Inflammatory macrophage treated with lipopolysaccharide for 1 hour (primary cell): ENCODE measurements around the gene ROBO1.
"Not testable (repeated sequence)": the region's sequence is repeated elsewhere in the genome, so short reads cannot be mapped to it uniquely, and the experiment has no call there.

Experiments used
- DNase-seq, 2 donors: peaks; one replicate each; pipeline ENCODE4 v3.0.0-alpha.2; 2020 to 2022

The ROBO1 gene

GRCh38 chr3:79217096-79217495, 550.7 kb downstream of the ROBO1 start:
- DNase-seq: no peak

- no peak for DNase-seq
Observed at GRCh38 chr3:79215286-79215685, 552.5 kb downstream of the ROBO1 start.

DNA sequence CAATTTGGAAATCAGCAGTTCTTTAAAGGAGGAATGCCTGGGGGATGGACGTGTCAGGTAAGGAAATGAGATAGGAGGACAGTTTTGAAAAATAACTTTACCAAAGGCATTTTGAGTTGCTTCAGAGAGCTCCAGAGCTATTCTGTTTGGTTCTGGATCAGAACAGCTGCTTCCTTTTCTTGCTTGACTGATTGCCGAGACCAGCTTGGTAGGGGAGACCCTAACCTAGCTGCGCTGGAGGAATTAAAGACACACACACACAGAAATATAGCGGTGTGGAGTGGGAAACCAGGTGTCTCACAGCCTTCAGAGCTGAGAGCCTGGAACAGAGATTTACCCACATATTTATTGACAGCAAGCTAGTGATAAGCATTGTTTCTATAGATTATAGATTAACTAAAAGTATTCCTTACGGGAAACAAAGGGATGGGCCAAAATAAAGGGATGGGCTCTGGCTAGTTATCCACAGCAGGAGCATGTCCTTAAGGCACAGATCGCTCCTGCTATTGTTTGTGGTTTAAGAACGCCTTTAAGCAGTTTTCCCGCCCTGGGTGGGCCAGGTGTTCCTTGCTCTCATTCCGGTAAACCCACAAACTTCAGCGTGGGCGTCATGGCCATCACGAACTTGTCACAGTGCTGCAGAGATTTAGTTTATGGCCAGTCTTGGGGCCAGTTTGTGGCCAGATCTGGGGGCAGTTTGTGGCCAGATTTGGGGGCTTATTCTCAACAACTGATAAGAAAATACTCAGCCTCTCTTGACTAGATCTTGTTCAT, 556.0 kb downstream of the ROBO1 start:
- no peak for DNase-seq

DNA sequence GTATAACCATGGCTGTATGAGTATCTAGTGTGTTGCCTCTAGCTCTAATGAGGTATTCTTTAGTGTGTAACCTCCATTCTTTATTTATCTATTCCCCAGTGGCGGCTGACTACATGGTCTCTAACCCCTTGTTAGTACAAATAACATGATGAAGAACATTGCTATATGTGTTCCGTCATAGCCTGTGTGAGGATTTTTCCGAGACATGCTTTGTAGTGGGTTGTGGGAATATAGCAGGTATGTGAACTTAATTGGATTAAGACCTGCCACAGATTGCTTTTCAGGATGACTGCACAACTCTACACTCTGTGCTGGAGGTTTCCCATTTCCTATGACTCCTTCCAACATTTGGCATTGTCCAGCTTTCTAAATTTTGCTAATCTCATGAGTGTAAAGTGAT, 563.4 kb downstream of the ROBO1 start:
- DNase-seq: no peak

DNA sequence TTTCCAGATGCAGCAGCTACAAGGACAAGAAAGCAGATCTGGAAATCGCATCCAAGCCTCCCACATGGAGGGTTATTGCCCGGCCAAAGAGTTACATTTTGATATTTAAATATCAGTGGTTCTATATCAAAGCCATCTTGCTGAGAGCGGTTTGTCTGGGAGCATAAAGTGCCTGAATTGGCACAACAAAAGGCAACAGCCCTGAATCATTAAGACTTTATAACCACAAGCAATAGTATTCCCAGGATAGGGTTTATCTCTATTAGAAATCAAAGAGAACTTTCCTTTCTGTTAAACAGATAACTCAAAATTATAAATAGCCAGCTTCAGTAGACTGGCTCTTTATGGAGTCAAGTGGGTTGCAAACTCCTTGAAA, 564.7 kb downstream of the ROBO1 start:
- DNase-seq: no peak

DNA sequence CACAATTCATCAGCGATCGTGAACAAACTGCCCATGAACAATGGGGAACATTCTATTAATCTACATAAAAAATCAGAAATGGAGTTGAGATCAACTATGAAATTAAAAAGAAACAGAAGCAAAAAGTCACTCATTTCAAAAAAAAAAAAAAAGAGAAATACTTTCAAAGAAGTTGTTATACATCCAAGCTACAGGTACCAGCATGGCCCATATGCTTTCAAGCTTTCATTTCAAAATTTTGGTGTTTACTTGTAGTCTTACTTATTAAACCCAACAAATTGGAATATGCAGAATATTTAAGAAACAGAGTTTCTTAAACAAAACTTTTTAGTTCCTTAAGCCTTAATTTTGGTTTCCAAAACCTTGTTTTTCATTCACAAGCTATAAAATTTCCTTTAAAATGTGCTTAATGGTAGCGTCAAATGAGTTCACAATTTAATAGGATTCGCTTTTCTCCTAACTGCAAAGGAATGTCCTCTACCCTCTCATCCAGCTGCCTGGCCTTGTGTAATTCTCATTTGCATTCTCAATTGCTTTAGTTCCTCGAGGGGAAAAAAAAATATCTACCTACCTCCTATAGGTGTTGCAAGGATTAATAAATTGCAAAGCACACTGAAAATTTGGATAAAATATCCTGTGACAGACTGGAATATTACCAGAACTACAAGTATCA, 565.2 kb downstream of the ROBO1 start:
- no peak for DNase-seq

DNA sequence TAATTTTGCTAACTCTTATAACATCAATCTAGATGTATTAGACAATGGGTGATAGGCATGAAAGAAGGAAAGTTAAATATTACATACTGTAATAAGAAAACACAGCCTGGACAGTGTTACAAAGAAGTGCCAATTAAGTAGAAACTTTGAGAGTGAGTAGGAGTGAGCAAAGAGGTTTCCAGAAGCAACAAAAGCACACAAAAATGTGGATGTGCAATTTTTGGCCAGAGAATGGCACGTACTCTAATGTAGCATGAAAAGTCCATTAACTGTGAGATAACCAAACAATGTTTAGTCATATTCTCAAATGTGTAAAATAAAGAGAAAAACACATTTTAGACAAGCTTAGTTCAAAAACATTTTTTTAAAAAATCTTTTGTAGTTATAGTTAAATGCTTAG, 567.3 kb downstream of the ROBO1 start:
- no peak for DNase-seq

DNA sequence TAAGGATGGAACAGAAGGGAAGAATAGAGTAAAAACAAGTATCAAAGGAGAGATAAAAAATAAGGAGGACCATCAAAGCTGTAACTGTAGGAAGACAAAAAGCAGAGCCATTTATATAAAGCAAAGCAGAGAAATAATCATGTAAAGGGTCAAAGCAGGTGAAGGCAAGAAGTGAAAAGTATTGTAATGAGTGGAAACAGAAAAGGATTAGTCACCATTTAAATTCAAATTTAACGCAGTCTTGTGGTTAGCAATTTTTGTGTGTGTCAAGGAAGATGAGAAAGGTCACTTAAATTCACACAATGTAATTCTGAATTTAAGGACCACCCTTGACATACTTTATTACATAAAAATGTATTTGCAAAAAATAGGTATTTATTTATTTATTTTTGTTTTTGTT, 567.8 kb downstream of the ROBO1 start:
- no peak for DNase-seq

- DNase-seq: no peak
Observed at GRCh38 chr3:79187426-79187825, 580.4 kb downstream of the ROBO1 start.

- no peak for DNase-seq
Observed at GRCh38 chr3:79184251-79184650, 583.5 kb downstream of the ROBO1 start.

GRCh38 chr3:79183496-79183895, 584.3 kb downstream of the ROBO1 start:
- no peak for DNase-seq

GRCh38 chr3:79178471-79179180, 589.2 kb downstream of the ROBO1 start:
- no peak for DNase-seq

GRCh38 chr3:79175870-79176269, 591.9 kb downstream of the ROBO1 start:
- no peak for DNase-seq

- DNase-seq: not testable (repeated sequence)
Observed at GRCh38 chr3:79173259-79173658, 594.5 kb downstream of the ROBO1 start.

GRCh38 chr3:79172241-79172640, 595.6 kb downstream of the ROBO1 start:
- no peak for DNase-seq

GRCh38 chr3:79170021-79170420, 597.8 kb downstream of the ROBO1 start:
- DNase-seq: no peak

GRCh38 chr3:79167651-79168416, 600.0 kb downstream of the ROBO1 start:
- no peak for DNase-seq

GRCh38 chr3:79162653-79163052, 605.1 kb downstream of the ROBO1 start:
- no peak for DNase-seq

GRCh38 chr3:79161941-79162340, 605.9 kb downstream of the ROBO1 start:
- DNase-seq: no peak

DNA sequence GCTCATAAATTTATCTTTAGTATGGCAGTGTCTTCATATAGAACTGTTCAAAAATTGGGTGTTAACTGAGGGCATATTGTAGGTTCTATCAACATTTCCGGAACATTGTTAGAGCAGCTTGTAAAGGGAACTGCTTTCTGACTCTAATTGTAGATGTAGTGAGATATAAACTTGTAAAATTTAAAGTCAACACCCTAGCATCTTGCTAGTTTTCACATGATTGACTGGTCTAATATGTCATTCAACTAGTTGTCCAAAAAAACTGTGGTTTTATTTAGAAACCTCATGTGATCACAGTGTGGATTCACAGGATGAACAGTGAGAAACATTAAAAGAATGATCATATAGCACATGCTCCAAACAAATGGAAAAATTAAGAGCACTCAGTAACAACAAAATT, 607.4 kb downstream of the ROBO1 start:
- DNase-seq: no peak

GRCh38 chr3:79159736-79160135, 608.1 kb downstream of the ROBO1 start:
- DNase-seq: no peak

DNA sequence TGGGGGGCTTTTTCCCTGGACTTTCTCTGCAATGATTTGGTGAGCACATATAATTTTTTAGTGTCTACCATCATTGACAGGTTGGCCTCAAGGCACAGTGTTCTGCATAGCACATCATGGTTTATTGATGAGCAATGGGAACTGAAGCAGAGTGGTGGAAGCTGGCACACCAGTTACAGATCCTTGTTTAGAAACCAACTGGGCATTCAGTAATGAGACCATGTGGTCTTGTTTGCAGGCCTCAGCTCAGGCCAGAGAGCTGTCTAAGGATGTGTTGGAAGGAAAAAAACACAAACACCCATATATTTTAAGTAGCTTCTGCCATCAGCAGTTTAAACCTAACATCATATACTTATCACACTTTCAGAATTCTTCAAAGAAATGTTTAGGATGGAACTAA, 610.6 kb downstream of the ROBO1 start:
- no peak for DNase-seq

GRCh38 chr3:79154865-79155264, 612.9 kb downstream of the ROBO1 start:
- no peak for DNase-seq
